Nucleus accumbens (tissue), 56 donors: Measurements from ENCODE around the gene TCF12.

Experiments
- DNase-seq, 56 donors: peaks; one replicate each; lab custom pipeline; 2025; lab: John Stamatoyannopoulos, UW

TCF12 gene

GRCh38 chr15:57323299-57323805 lies 404.9 kb downstream of the TCF12 start:
- no peak for DNase-seq

DNA sequence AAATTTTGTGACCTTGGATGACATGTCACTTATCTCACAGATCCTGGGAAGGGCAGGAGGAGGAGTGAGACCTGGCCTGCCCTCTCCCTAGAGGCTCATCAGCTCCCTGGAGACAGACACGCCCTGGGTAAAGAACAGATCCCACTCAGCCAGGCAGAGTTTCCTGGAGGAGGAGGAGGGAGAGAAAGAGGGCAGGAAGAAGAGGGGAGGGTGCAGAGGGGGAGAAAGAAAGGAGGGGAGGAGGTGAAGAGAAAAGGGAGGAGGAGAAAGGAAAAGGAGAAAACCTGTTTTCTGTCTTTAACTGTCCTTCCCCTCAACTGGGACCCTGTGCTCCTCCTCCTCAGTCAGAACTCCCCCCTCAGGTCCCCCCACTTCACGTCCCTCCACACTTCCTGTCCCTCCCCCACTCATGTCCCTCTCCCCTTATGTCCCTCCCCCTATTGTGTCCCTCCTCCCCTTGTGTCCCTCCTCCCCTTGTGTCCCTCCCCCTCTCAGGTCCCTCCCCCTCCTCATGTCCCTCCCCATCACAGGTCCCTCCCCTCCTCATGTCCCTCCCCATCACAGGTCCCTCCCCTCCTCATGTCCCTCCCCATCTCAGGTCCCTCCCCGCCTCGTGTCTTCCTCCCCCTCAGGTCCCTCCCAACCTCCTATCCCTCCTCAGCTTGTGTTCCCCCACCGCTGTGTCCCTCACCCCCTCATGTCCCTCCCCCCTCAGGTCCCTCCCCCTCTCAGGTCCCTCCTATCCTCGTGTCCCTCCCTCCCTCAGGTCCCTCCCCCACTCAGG lies 405.6 kb downstream of the TCF12 start:
- peak in 16 of 56 donors; percentile 5 to 60 (median 23) for DNase-seq

DNA sequence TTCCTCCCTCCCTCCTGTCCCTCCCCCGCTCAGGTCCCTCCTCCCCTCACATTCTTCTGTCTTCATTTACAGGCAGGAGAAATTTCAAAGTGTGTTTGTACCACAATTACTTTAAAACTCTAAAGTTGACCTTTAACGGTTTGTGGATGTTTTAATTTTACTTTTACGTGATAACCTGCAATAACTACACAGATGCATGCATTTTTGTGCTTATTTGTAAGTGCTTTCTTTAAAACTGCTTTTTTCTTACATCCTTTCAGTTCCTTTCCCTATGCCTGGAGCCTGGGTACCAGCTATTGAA lies 406.1 kb downstream of the TCF12 start:
- DNase-seq: no peak

GRCh38 chr15:57324944-57325679 lies 406.7 kb downstream of the TCF12 start:
- no peak for DNase-seq

DNA sequence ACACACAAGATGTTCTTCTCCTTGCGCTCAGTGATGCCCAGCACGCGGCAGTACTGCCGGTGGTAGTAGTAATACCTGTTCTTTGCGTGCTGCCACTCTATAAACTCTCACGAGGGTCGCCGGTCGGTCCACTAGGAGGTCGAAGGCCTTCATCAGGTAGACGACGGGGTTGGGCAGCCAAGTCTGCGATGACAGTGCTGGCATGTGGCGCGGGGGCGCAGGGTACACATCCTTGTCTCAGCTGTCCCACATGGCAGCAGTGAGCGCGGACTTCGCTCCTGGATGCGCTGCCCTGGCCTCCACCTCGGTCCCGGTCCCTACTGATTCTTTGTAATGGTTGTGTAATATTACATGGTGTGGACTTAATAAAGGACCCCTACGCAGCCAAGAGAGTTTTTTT lies 407.8 kb downstream of the TCF12 start:
- no peak for DNase-seq

DNA sequence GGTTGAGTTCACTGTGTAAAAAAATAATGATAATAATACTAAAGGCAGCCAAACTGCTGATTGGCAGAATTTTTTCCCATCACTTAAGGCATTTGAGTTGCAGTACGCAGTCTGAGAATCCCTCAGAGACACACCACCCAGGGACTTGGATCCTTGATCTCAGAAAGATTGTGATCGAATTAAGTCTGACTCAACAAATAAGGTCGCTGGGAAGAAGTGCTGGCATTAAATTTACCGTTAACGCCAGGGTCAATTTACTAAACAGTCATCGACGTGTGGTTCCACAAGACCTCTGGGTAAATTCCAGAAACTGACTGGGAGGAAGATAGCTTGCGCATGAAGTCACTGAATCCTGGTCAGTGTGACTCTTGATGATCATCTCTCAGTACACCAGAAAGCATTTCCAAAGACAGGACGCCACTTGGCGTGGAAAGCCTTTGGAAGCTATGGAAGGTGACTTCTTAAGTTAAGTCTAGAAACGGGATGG lies 409.6 kb downstream of the TCF12 start:
- no peak for DNase-seq

DNA sequence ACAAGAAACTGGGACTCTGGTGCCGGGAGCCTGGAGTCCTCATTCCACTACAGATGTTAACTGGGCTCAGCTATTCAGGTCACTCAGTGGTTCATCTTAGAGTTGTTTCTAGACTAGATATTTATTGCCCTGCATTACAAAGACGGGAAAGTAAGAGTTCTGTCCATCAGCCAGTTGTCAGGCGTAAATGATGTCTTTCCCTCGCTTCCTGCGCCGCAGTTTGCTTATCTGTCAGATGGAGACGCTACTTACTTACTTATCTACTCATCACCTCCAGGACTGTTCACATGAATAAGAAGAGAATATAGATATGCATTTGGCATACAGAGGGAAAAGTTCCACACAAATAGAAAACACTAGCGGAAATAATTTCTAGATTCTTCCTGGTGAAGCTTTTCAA lies 410.0 kb downstream of the TCF12 start:
- no peak for DNase-seq

GRCh38 chr15:57328897-57329296 lies 410.5 kb downstream of the TCF12 start:
- no peak for DNase-seq

- no peak for DNase-seq
Observed at GRCh38 chr15:57329582-57330367, 411.3 kb downstream of the TCF12 start.

- DNase-seq: no peak
Observed at GRCh38 chr15:57330619-57331340, 412.3 kb downstream of the TCF12 start.

GRCh38 chr15:57332326-57332725 lies 413.9 kb downstream of the TCF12 start:
- DNase-seq: no peak

DNA sequence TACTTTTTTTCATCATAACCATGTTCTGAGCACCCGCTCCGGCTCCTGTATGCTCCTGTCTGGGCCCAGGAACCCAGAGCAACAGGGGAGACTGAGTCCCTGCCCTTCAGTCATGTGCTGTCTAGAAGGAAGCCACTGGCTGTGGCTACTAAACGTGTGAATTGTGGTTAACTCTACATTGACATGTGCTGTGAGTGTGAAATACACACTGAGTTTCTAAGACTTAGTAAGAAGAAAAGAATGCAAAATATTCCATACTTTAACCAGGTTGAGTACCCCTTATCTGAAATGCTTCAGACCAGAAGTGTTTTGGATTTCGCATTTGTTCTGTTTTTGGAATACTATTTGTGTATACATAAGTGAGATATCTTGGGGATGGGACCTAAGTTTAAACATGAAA lies 415.0 kb downstream of the TCF12 start:
- DNase-seq: no peak

DNA sequence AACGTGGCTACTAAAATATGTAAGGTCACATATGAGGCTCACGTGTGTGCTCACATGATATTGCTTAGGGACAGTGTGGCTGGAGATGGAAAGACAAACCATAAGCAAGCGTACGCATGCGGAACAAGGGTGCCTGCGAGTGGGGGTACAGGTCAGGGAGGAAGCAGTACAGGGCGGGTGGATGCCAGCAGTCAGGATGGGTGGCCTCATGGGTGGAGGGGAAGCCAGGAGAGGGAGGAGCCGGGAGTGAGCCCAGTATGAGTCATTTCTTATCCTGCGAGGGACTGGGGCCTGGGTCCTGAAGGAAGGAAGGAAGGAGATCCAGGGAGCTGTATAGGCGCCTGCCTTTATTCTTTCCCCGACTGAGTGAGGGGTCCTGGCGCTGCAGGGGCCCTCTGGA lies 415.8 kb downstream of the TCF12 start:
- DNase-seq: no peak

DNA sequence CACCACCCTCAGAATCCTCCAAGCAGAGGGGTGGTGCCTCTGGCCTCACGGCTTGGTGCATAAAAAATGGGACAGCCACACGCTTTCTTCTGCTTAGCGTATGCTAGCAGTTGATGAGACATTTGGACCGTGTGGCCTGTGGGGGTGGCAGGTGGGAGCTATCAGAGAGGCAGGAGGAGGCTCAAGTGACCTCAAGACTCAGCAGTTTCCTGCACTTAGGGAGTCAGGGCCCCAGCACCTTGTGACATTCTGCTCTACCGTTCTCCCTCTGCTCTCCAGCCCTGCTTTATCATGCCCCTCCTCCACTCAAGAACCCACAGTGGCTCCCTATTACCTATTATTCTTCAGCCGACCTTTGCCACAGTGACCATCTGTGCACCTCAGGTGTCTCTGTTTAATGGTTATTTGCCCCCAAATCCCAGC lies 416.9 kb downstream of the TCF12 start:
- no peak for DNase-seq

- DNase-seq: no peak
Observed at GRCh38 chr15:57335719-57336118, 417.3 kb downstream of the TCF12 start.

GRCh38 chr15:57337868-57338411 lies 419.5 kb downstream of the TCF12 start:
- DNase-seq: no peak

DNA sequence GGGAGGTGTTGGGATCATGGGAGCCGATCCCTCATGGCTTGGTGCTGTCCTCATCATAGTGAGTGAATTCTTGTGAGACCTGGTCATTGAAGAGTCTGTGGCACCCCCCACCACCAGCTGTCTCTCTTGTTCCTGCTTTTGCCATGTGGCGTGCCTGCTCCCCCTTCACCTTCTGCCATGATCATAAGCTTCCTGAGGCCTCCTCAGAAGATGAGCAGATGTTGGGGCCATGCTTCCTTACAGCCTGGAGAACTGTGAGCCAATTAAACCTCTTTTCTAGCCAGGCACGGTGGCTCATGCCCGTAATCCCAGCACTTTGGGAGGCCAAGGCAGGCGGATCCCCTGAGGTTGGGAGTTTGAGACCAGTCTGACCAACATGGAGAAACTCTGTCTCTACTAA lies 420.9 kb downstream of the TCF12 start:
- DNase-seq: no peak
